AG04450 (cell line): Measurements from ENCODE around the gene CHCHD6. TPM values are rescaled to one million over a fixed set of nuclear protein-coding genes. Genes with fewer than 3 reads are reported as not detected.
A peak's percentile ranks its signal among the peaks of the same experiment; 100 is the strongest.

Source experiments
- CTCF ChIA-PET: fragments of 300-600, 350-600 bp; formaldehyde crosslinking; extraction: SDS; loops from one replicate; lab custom pipeline; 2022; ENCODE audit warnings: antibody characterized with exemption, inconsistent platforms; lab: Charles Lee
- POLR2A ChIA-PET: fragments of 350-600 bp; formaldehyde crosslinking; extraction: SDS; loops from one replicate; lab custom pipeline; 2021; ENCODE audit warnings: antibody characterized with exemption, inconsistent platforms; lab: Yijun Ruan, JAX
- DNase-seq: peaks from one replicate; pipeline ENCODE4 v3.0.0-alpha.2; 2011; ENCODE audit warnings: low read depth, low spot score
- H3K27ac ChIP-seq: one replicate; pipeline ENCODE4 v1.5.1; 2012; ENCODE audit warnings: low read depth, low read length, control low read depth
- H3K27me3 ChIP-seq: one replicate; pipeline ENCODE4 v1.6.0; 2012; ENCODE audit warnings: low read length; ENCODE audit not compliant: control insufficient read depth, insufficient read depth
- H3K4me3 ChIP-seq: 2 replicates; pipeline ENCODE4 v1.5.1; 2011; ENCODE audit warnings: mild to moderate bottlenecking, low read depth, low read length, control low read depth
- H3K9me3 ChIP-seq: 2 replicates; pipeline ENCODE4 v1.5.1; 2012; ENCODE audit warnings: low read length; ENCODE audit not compliant: control insufficient read depth, insufficient read depth
- polyA plus RNA-seq: library from polyadenylated mRNA; depleted of rRNA; stranded (reverse); fragments of >200 nt; gene quantifications from 2 replicates; pipeline ENCODE4 v1.2.3, GENCODE V29; 2011
- TF ChIP-seq, protein P1 (sequence below): IDR thresholded peaks from 2 replicates; pipeline ENCODE4 v1.5.1; 2011; ENCODE audit warnings: low read depth, low read length, control low read depth, inconsistent platforms

CHCHD6 gene
- polyA plus RNA-seq, 1 experiment: 14.0 TPM

- ChIA-PET CTCF (interaction anchor here (0.6 to 2.0 kb wide), 2 partner anchors 92 to 95 kb away, joined by 4 to 6 read pairs; no protein-coding TSS in a partner anchor), POLR2A (no interaction called here)
- TF ChIP-seq, protein P1, sequence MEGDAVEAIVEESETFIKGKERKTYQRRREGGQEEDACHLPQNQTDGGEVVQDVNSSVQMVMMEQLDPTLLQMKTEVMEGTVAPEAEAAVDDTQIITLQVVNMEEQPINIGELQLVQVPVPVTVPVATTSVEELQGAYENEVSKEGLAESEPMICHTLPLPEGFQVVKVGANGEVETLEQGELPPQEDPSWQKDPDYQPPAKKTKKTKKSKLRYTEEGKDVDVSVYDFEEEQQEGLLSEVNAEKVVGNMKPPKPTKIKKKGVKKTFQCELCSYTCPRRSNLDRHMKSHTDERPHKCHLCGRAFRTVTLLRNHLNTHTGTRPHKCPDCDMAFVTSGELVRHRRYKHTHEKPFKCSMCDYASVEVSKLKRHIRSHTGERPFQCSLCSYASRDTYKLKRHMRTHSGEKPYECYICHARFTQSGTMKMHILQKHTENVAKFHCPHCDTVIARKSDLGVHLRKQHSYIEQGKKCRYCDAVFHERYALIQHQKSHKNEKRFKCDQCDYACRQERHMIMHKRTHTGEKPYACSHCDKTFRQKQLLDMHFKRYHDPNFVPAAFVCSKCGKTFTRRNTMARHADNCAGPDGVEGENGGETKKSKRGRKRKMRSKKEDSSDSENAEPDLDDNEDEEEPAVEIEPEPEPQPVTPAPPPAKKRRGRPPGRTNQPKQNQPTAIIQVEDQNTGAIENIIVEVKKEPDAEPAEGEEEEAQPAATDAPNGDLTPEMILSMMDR: no peak
- Histone ChIP-seq H3K27me3 (no peaks in the 10 kb centered on the region), H3K9me3 (no peaks in the 10 kb centered on the region), H3K4me3 (no peak overlapping the region), H3K27ac (no peak overlapping the region)
- no peak for DNase-seq
Observed at GRCh38 chr3:126847061-126847460, 143.0 kb downstream of the CHCHD6 start.

GRCh38 chr3:126848991-126849390 is 145.0 kb downstream of the CHCHD6 start:
- POLR2A ChIA-PET: no interaction called here
- H3K27me3 ChIP-seq: no peaks in the 10 kb centered on the region
- no peak overlapping the region for H3K4me3 ChIP-seq
- no peak overlapping the region for H3K27ac ChIP-seq
- CTCF ChIA-PET: interaction anchor here (2.0 kb wide), 1 partner anchor 97 kb away, joined by 6 read pairs; no protein-coding TSS in a partner anchor
- TF ChIP-seq, protein P1: no peak
- no peak for DNase-seq
- H3K9me3 ChIP-seq: no peaks in the 10 kb centered on the region

DNA sequence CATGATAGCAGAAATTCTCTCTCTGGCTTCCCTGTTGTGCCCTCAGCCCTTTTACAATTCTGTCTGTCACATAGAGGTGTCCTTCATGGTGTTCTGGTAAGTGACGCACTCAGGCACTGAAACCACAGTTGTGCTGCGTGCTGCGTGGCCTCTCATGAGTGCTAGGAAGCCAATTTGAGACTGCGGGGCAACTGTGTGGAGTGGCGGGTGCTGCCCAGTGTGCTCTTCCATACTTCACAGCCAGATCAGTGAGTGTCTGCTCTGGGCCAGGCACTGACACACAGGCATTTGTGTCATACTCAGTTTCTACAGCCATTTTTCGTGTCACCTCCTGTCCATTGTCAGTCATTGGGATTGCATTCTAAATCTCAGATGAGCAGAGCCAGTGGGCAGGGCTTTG is 145.7 kb downstream of the CHCHD6 start:
- H3K27me3 ChIP-seq: no peaks in the 10 kb centered on the region
- POLR2A ChIA-PET: no interaction called here
- H3K27ac ChIP-seq: peak overlapping the region; percentile 71
- no peak overlapping the region for H3K4me3 ChIP-seq
- DNase-seq: no peak
- no peaks in the 10 kb centered on the region for H3K9me3 ChIP-seq
- TF ChIP-seq, protein P1: no peak
- CTCF ChIA-PET: interaction anchor here (1.7 to 2.8 kb wide), 2 partner anchors 15 to 98 kb away, joined by 4 to 12 read pairs; no protein-coding TSS in a partner anchor

DNA sequence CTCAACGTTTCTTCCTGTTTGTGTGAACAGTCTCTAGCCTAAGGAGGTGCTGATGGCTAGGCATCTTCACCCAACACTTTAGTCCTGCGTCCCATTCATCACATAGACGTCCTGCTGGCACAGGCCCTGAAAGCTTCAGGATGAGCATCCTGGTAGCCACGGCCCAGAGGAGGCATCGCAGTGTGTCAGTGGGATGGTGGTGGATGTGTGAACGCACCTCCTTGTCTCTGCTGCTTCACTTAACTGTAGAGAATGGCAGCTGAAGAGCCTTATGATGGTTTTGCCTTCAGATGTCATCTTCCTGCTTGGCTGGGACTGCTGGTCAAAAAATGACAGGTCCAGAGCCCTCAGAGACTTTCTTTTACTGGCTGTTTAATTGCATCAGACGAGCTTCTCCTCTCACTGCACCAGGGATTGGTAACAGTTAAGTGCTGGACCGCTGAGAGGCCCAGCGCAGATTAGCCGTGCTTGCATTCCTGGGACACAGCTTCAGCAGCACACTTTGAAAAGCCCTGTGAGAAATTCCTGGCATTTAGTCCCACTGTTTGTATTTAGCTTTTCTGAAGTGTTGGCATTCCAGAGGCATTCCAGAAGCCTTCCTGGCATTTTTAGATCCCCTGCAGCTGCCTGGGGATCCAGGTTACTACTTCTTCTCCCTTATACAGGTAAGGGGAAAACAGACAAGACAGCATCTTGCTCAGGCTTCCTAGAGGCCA is 146.5 kb downstream of the CHCHD6 start:
- CTCF ChIA-PET: interaction anchor here (1.7 to 2.8 kb wide), 2 partner anchors 15 to 99 kb away, joined by 4 to 12 read pairs; no protein-coding TSS in a partner anchor
- Histone ChIP-seq H3K9me3 (no peaks in the 10 kb centered on the region), H3K27me3 (no peaks in the 10 kb centered on the region), H3K27ac (peak overlapping the region; percentile 71), H3K4me3 (no peak overlapping the region)
- DNase-seq: peak; percentile 56
- POLR2A ChIA-PET: interaction anchor here (0.9 to 1.2 kb wide), 2 partner anchors 15 to 98 kb away, joined by 4 read pairs; no protein-coding TSS in a partner anchor
- TF ChIP-seq, protein P1: no peak

GRCh38 chr3:126851382-126851781 is 147.3 kb downstream of the CHCHD6 start:
- Histone ChIP-seq H3K27me3 (no peaks in the 10 kb centered on the region), H3K27ac (peak overlapping the region; percentile 13), H3K4me3 (no peak overlapping the region), H3K9me3 (no peaks in the 10 kb centered on the region)
- ChIA-PET CTCF (interaction anchor here (0.8 to 2.8 kb wide), 2 partner anchors 16 to 100 kb away, joined by 5 to 12 read pairs; no protein-coding TSS in a partner anchor), POLR2A (interaction anchor here (0.9 to 1.2 kb wide), 2 partner anchors 16 to 99 kb away, joined by 4 read pairs; no protein-coding TSS in a partner anchor)
- TF ChIP-seq, protein P1: no peak
- no peak for DNase-seq
